ENCODE data around the gene HJURP.

Gene HJURP

GRCh38 chr2:233845301-233846060, 8.9 kb downstream of the HJURP start:
- TF ChIP-seq JUND (IDR thresholded peaks at IDR 0.05; ENCODE audit: low read depth), result no peak
- in situ Hi-C loops (cut with HindIII; ENCODE audit: low pct_unique_long_range_greater_than_20kb, low sequenced_read_pairs), result no loop called here

GRCh38 chr2:233844836-233845235, 9.5 kb downstream of the HJURP start:
- no peak for TF ChIP-seq JUND (IDR thresholded peaks at IDR 0.05; ENCODE audit: low read depth)
- in situ Hi-C loops (cut with HindIII; ENCODE audit: low pct_unique_long_range_greater_than_20kb, low sequenced_read_pairs), result no loop called here
- DNase-seq (ENCODE audit: low read depth in 1 of 2, low spot score in 1 of 2), result no peak

More at GRCh38 chr2:233845301-233846060, 8.9 kb downstream of the HJURP start:
- DNase-seq (ENCODE audit: low read depth in 1 of 2, low spot score in 1 of 2), result no peak

- TF ChIP-seq JUND (IDR thresholded peaks at IDR 0.05; ENCODE audit: low read depth), result no peak
- in situ Hi-C loops (cut with HindIII; ENCODE audit: low pct_unique_long_range_greater_than_20kb, low sequenced_read_pairs), result no loop called here
- DNase-seq (ENCODE audit: low read depth in 1 of 2, low spot score in 1 of 2), result no peak
These were observed 10.1 kb downstream of the HJURP start for GRCh38 chr2:233844064-233844807.

- no peak for TF ChIP-seq JUND (IDR thresholded peaks at IDR 0.05; ENCODE audit: low read depth)
- in situ Hi-C loops (cut with HindIII; ENCODE audit: low pct_unique_long_range_greater_than_20kb, low sequenced_read_pairs), result no loop called here
- no peak for DNase-seq (ENCODE audit: low read depth in 1 of 2, low spot score in 1 of 2)
These were observed 13.2 kb downstream of the HJURP start for GRCh38 chr2:233841183-233841582.

- no peak for TF ChIP-seq JUND (IDR thresholded peaks at IDR 0.05; ENCODE audit: low read depth)
- in situ Hi-C loops (cut with HindIII; ENCODE audit: low pct_unique_long_range_greater_than_20kb, low sequenced_read_pairs), result no loop called here
- DNase-seq (ENCODE audit: low read depth in 1 of 2, low spot score in 1 of 2), result no peak
These were observed 13.8 kb downstream of the HJURP start for GRCh38 chr2:233840520-233840919.

- in situ Hi-C loops (cut with HindIII; ENCODE audit: low pct_unique_long_range_greater_than_20kb, low sequenced_read_pairs), result no loop called here
- no peak for DNase-seq (ENCODE audit: low read depth in 1 of 2, low spot score in 1 of 2)
- TF ChIP-seq JUND (IDR thresholded peaks at IDR 0.05; ENCODE audit: low read depth), result no peak
These were observed 14.9 kb downstream of the HJURP start for GRCh38 chr2:233839447-233839820.

GRCh38 chr2:233838726-233839446, 15.4 kb downstream of the HJURP start:
- no peak for TF ChIP-seq JUND (IDR thresholded peaks at IDR 0.05; ENCODE audit: low read depth)
- no peak for DNase-seq (ENCODE audit: low read depth in 1 of 2, low spot score in 1 of 2)
- in situ Hi-C loops (cut with HindIII; ENCODE audit: low pct_unique_long_range_greater_than_20kb, low sequenced_read_pairs), result no loop called here

GRCh38 chr2:233838251-233838650, 16.1 kb downstream of the HJURP start:
- in situ Hi-C loops (cut with HindIII; ENCODE audit: low pct_unique_long_range_greater_than_20kb, low sequenced_read_pairs), result no loop called here
- TF ChIP-seq JUND (IDR thresholded peaks at IDR 0.05; ENCODE audit: low read depth), result no peak
- no peak for DNase-seq (ENCODE audit: low read depth in 1 of 2, low spot score in 1 of 2)

- in situ Hi-C loops (cut with HindIII; ENCODE audit: low pct_unique_long_range_greater_than_20kb, low sequenced_read_pairs), result no loop called here
- no peak for TF ChIP-seq JUND (IDR thresholded peaks at IDR 0.05; ENCODE audit: low read depth)
- no peak for DNase-seq (ENCODE audit: low read depth in 1 of 2, low spot score in 1 of 2)
These were observed 16.6 kb downstream of the HJURP start for GRCh38 chr2:233837694-233838229.

- TF ChIP-seq JUND (IDR thresholded peaks at IDR 0.05; ENCODE audit: low read depth), result no peak
- in situ Hi-C loops (cut with HindIII; ENCODE audit: low pct_unique_long_range_greater_than_20kb, low sequenced_read_pairs), result no loop called here
- DNase-seq (ENCODE audit: low read depth in 1 of 2, low spot score in 1 of 2), result no peak
These were observed 18.0 kb downstream of the HJURP start for GRCh38 chr2:233836359-233836758.

GRCh38 chr2:233835230-233836186, 18.8 kb downstream of the HJURP start:
- no peak for DNase-seq (ENCODE audit: low read depth in 1 of 2, low spot score in 1 of 2)
- TF ChIP-seq JUND (IDR thresholded peaks at IDR 0.05; ENCODE audit: low read depth), result no peak
- in situ Hi-C loops (cut with HindIII; ENCODE audit: low pct_unique_long_range_greater_than_20kb, low sequenced_read_pairs), result no loop called here

GRCh38 chr2:233833345-233833744, 21.0 kb downstream of the HJURP start:
- TF ChIP-seq JUND (IDR thresholded peaks at IDR 0.05; ENCODE audit: low read depth), result no peak
- DNase-seq (ENCODE audit: low read depth in 1 of 2, low spot score in 1 of 2), result peak in 1 of 2 experiments; percentile 2
- in situ Hi-C loops (cut with HindIII; ENCODE audit: low pct_unique_long_range_greater_than_20kb, low sequenced_read_pairs), result no loop called here

Data from T47D (cell line).